ENCODE data around the gene RPN2.

DNA sequence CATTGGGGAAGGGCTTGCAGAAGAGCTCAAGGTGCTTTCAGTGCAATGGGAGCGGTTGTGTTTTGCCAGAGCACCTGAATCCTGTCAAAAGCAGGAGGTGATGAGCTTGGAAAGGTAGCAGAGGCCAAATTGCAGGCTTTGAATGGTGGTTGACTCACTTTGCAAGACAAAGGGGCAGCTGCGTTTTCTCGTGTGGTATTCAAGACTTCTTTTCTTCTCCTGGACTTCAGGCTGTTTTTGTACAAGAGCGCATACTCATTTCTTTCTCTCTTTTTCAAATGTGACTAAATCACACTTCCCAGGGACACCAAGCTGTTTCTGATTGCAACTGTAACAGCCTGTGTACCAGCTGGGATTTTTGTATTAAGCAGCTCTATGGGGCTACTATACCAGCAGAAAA, 50.2 kb downstream of the RPN2 start:
- no peak for TF ChIP-seq POLR2A (IDR thresholded peaks at IDR 0.05)
- TF ChIP-seq, protein P1, sequence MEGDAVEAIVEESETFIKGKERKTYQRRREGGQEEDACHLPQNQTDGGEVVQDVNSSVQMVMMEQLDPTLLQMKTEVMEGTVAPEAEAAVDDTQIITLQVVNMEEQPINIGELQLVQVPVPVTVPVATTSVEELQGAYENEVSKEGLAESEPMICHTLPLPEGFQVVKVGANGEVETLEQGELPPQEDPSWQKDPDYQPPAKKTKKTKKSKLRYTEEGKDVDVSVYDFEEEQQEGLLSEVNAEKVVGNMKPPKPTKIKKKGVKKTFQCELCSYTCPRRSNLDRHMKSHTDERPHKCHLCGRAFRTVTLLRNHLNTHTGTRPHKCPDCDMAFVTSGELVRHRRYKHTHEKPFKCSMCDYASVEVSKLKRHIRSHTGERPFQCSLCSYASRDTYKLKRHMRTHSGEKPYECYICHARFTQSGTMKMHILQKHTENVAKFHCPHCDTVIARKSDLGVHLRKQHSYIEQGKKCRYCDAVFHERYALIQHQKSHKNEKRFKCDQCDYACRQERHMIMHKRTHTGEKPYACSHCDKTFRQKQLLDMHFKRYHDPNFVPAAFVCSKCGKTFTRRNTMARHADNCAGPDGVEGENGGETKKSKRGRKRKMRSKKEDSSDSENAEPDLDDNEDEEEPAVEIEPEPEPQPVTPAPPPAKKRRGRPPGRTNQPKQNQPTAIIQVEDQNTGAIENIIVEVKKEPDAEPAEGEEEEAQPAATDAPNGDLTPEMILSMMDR (IDR thresholded peaks at IDR 0.05) = no peak

Measured in heart left ventricle (tissue), 13 donors.